Fibroblast of skin of scalp (primary cell): Measurements from ENCODE around the gene KLK6.
"Not testable (repeated sequence)": the region's sequence is repeated elsewhere in the genome, so short reads cannot be mapped to it uniquely, and the experiment has no call there.

Experiments
- DNase-seq: peaks from one replicate; pipeline ENCODE4 v3.0.0-alpha.2; 2013

The KLK6 gene

GRCh38 chr19:50992666-50993035, 23.3 kb upstream of the KLK6 start:
- no peak for DNase-seq

- not testable (repeated sequence) for DNase-seq
Measured at GRCh38 chr19:50984416-50984815, 15.0 kb upstream of the KLK6 start.

- DNase-seq: no peak
Measured at GRCh38 chr19:50983625-50984292, 14.4 kb upstream of the KLK6 start, which contains the start of gene KLK7. TSS of gene KLK7 (minus strand) at chr19:50983917. CDS start at chr19:50982399, 1,518 bp downstream.

- DNase-seq: no peak
Measured at GRCh38 chr19:50982186-50982585, 12.8 kb upstream of the KLK6 start.

- no peak for DNase-seq
Measured at GRCh38 chr19:50981587-50982146, 12.3 kb upstream of the KLK6 start.

GRCh38 chr19:50980208-50980607, 10.8 kb upstream of the KLK6 start:
- DNase-seq: no peak

- no peak for DNase-seq
Measured at GRCh38 chr19:50979758-50980157, 10.4 kb upstream of the KLK6 start.

- no peak for DNase-seq
Measured at GRCh38 chr19:50978772-50979390, 9.5 kb upstream of the KLK6 start.

- no peak for DNase-seq
Measured at GRCh38 chr19:50977626-50978025, 8.2 kb upstream of the KLK6 start.

- DNase-seq: no peak
Measured at GRCh38 chr19:50975766-50976165, 6.4 kb upstream of the KLK6 start.

- no peak for DNase-seq
Measured at GRCh38 chr19:50974702-50975556, 5.5 kb upstream of the KLK6 start.

- no peak for DNase-seq
Measured at GRCh38 chr19:50972795-50973376, 3.5 kb upstream of the KLK6 start.

- DNase-seq: not testable (repeated sequence)
Measured at GRCh38 chr19:50969810-50970209, 419 bp upstream of the KLK6 start.

- DNase-seq: no peak
Measured at GRCh38 chr19:50968716-50969412, 527 bp downstream of the KLK6 start.

- no peak for DNase-seq
Measured at GRCh38 chr19:50967929-50968715, 1.3 kb downstream of the KLK6 start.

- DNase-seq: no peak
Measured at GRCh38 chr19:50964266-50964665, 5.1 kb downstream of the KLK6 start.

GRCh38 chr19:50963381-50963780, 6.0 kb downstream of the KLK6 start:
- no peak for DNase-seq

GRCh38 chr19:50962245-50962644, 7.1 kb downstream of the KLK6 start:
- DNase-seq: no peak

- DNase-seq: no peak
Measured at GRCh38 chr19:50959731-50960500, 9.5 kb downstream of the KLK6 start.

GRCh38 chr19:50957587-50957986, 11.8 kb downstream of the KLK6 start:
- DNase-seq: no peak

- no peak for DNase-seq
Measured at GRCh38 chr19:50952910-50953309, 16.5 kb downstream of the KLK6 start, which contains the start of gene KLK5. TSS of gene KLK5 (minus strand) at chr19:50953038. CDS start at chr19:50952657, 381 bp downstream.
